Measurements from ENCODE around the gene GDF2. TPM values are rescaled to one million over a fixed set of nuclear protein-coding genes. Genes with fewer than 3 reads are reported as not detected.

GDF2 gene
- total RNA-seq, 2 donors from 2014 or later: 0.16 TPM; not detected in 1

DNA sequence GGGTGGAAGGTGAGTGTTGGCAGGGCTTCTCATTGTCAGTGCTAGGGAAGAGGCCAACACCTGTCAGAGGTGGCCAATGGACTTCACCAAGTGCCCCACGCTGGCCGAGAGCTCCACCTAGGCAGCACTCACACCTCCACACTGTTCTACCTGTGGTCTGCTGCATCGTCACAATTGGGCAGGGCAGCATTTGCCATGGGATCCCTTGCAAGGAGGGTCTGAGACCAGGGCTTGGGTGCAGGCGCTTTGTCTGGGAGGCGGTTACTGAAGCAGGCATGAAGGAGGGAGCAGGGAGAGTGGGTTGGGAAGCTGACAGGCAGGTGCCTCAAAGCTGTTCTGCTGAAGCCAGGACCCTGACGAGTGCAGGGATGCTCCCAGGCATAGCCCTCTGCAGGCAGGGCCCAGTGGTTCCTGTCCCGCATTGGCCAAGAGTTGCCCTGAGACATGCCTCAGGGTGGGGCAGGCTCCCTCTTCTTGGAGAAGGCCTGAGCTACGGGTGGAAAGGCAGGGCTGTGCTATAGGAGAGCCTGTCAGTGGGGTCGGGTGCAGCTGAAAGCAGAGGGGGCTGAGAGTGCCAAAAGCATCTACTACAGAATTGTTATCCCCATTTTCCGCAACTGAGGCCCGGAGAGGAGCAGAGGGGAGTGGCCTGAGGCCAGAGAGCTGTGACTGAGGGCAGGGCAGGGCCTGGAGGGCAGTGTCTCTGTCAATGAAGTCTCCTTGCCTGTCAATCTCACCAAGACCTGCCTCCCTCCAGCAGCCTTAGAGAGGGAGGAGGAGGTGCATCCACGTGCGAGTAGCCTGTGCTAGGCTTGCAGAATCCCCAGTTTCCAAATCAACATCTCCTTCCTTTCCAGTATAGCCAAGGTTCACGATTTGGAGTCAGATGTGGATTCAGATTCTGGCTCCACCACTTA, 29.9 kb downstream of the GDF2 start:
- Histone ChIP-seq H3K4me3 (no peak overlapping the region), H3K9me3 (no peaks in the 10 kb centered on the region), H3K27ac (no peak overlapping the region), H3K4me1 (no peaks in the 10 kb centered on the region), H3K27me3 (no peaks in the 10 kb centered on the region), H3K36me3 (no peaks in the 10 kb centered on the region)
- TF ChIP-seq, protein P1, sequence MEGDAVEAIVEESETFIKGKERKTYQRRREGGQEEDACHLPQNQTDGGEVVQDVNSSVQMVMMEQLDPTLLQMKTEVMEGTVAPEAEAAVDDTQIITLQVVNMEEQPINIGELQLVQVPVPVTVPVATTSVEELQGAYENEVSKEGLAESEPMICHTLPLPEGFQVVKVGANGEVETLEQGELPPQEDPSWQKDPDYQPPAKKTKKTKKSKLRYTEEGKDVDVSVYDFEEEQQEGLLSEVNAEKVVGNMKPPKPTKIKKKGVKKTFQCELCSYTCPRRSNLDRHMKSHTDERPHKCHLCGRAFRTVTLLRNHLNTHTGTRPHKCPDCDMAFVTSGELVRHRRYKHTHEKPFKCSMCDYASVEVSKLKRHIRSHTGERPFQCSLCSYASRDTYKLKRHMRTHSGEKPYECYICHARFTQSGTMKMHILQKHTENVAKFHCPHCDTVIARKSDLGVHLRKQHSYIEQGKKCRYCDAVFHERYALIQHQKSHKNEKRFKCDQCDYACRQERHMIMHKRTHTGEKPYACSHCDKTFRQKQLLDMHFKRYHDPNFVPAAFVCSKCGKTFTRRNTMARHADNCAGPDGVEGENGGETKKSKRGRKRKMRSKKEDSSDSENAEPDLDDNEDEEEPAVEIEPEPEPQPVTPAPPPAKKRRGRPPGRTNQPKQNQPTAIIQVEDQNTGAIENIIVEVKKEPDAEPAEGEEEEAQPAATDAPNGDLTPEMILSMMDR (IDR thresholded peaks at IDR 0.05): no peak
- DNase-seq (ENCODE audit: low spot score): no peak

DNA sequence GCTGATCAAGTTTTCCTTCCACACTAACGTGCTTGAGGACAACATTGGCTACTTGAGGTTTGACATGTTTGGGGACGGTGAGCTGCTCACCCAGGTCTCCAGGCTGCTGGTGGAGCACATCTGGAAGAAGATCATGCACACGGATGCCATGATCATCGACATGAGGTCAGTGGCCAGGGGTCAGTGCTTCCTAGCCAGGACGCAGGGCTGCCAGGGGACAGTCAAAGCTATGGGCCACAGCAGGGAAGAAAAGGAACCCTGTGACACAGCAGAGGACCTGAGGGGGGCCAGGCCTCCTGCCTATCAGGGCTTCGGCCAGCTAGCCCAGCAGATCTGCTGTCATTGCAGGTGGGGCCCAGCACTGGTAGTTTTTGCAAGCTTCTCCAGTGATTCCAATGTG, 31.1 kb downstream of the GDF2 start:
- TF ChIP-seq, protein P1 (IDR thresholded peaks at IDR 0.05): no peak
- Histone ChIP-seq H3K4me3 (no peak overlapping the region), H3K9me3 (no peaks in the 10 kb centered on the region), H3K36me3 (no peaks in the 10 kb centered on the region), H3K27ac (no peak overlapping the region), H3K4me1 (no peaks in the 10 kb centered on the region), H3K27me3 (no peaks in the 10 kb centered on the region)
- no peak for DNase-seq (ENCODE audit: low spot score)

DNA sequence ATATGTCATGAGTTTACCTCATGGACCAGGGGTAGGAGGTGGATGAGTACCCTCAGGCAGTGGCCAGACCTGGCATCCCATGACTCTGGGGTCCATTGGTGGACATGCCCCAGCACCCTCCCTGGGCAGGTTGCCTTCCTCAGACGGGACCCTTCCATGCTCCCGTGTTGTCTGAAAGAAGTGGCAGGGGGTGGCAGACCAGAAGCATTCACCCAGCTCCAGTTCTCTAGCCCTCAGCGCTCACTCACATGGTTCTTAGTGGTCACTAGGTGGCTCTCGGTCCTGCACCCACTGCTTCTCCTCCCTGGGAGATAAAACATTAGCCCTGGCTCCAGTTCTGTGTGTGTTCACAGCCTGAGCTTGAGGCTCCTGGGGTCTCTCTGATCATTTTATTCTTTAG, 31.9 kb downstream of the GDF2 start:
- DNase-seq (ENCODE audit: low spot score): no peak
- TF ChIP-seq, protein P1 (IDR thresholded peaks at IDR 0.05): no peak

DNA sequence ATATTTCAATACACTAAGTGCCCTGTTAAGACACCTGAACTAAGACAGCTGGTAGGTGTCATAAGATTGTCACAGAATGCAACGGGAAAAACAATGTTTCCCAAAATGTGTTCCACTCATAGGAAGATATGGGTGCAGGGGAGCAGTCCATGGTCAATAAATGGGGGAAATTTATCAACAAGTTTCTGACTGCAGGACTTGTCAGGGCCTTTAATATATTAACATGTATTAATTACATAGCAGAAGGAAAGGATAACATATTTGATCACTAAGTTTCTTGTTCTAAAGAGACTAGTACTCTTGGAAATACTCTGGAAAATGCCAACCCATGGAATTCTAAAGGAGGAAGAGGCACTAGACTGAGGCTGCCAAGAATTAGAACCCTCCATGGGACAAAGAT, 32.6 kb downstream of the GDF2 start:
- TF ChIP-seq, protein P1 (IDR thresholded peaks at IDR 0.05): no peak
- Histone ChIP-seq H3K36me3 (no peaks in the 10 kb centered on the region), H3K27ac (no peak overlapping the region), H3K4me1 (no peaks in the 10 kb centered on the region), H3K9me3 (no peaks in the 10 kb centered on the region), H3K27me3 (no peaks in the 10 kb centered on the region), H3K4me3 (no peak overlapping the region)
- no peak for DNase-seq (ENCODE audit: low spot score)

More for the DNA sequence above, 31.9 kb downstream of the GDF2 start:
- Histone ChIP-seq H3K36me3 (no peaks in the 10 kb centered on the region), H3K9me3 (no peaks in the 10 kb centered on the region), H3K27ac (no peak overlapping the region), H3K27me3 (no peaks in the 10 kb centered on the region), H3K4me1 (no peaks in the 10 kb centered on the region), H3K4me3 (no peak overlapping the region)

DNA sequence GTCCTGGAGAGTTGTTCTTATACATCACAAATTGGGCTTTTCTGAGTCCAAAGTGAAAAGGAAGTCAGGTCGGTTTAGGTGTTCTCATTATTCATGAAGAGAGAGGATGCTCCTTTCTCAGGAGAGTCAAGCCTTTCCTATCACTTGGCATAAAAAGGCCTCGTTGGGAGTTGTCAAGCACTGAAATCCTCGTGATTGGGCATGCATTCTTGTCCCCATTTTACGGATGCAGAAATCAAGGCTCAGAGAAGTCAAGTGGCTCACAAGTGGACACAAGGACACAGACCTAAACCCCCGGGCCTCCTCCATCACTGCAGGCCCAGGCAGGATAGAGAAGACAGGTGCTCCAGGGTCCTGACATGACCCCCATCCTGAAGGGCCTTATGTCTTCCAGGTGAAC, 34.5 kb downstream of the GDF2 start:
- H3K4me1 ChIP-seq: peaks cover 0 to 7% of the 10 kb centered on the region in 2 donors
- no peaks in the 10 kb centered on the region for H3K9me3 ChIP-seq
- DNase-seq (ENCODE audit: low spot score): no peak
- no peaks in the 10 kb centered on the region for H3K27me3 ChIP-seq
- no peak overlapping the region for H3K27ac ChIP-seq
- no peak overlapping the region for H3K4me3 ChIP-seq
- no peaks in the 10 kb centered on the region for H3K36me3 ChIP-seq
- TF ChIP-seq, protein P1 (IDR thresholded peaks at IDR 0.05): no peak

All from right atrium auricular region (tissue), 2 donors.